Measurements from ENCODE around the gene SLC66A3.

- no peak for TF ChIP-seq EZH2 (IDR thresholded peaks at IDR 0.05; ENCODE audit: borderline replicate concordance, insufficient read depth, low read depth, low read length, poor library complexity, severe bottlenecking)
- no peak for TF ChIP-seq CTCF (IDR thresholded peaks at IDR 0.05)
Measured at GRCh38 chr2:11133936-11134320, 21.3 kb upstream of the SLC66A3 start.

All from B cell (primary cell).